ENCODE data around the gene TACC2. TPM values are rescaled to one million over a fixed set of nuclear protein-coding genes. Genes with fewer than 3 reads are reported as not detected.

The TACC2 gene
- total RNA-seq, 1 donor from 2014 or later: not detected

DNA sequence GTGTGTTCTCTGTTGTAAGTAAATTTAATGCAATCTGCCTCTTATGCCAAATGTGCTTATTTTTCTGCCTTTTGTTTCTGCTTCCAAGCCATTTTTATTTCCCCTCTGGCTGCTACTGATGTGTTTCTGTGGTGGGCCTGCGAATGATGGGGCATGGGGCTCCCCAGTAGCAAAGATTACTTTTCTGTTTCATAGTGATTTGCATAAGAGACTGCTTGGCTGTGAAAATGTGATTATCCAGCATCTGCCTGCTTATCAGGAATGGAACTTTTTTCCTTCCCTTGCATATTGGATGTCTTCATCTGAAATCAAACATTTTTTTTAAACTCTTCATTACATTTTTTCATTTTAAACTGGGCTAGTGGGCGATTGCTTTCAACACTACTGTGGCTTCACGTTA lies 224.4 kb downstream of the TACC2 start:
- no peaks in the 10 kb centered on the region for H3K36me3 Mint-ChIP-seq (ENCODE audit: low read depth)
- H3K9me3 Mint-ChIP-seq: no peaks in the 10 kb centered on the region
- no peak overlapping the region for H3K27ac Mint-ChIP-seq
- no peak overlapping the region for H3K4me3 Mint-ChIP-seq
- no peak for DNase-seq (ENCODE audit: low spot score)
- H3K4me1 Mint-ChIP-seq (ENCODE audit: low read depth): no peaks in the 10 kb centered on the region
- intact Hi-C loops (cut with micrococcal nuclease): no loop called here
- H3K27me3 Mint-ChIP-seq (ENCODE audit: insufficient read depth): no peaks in the 10 kb centered on the region

DNA sequence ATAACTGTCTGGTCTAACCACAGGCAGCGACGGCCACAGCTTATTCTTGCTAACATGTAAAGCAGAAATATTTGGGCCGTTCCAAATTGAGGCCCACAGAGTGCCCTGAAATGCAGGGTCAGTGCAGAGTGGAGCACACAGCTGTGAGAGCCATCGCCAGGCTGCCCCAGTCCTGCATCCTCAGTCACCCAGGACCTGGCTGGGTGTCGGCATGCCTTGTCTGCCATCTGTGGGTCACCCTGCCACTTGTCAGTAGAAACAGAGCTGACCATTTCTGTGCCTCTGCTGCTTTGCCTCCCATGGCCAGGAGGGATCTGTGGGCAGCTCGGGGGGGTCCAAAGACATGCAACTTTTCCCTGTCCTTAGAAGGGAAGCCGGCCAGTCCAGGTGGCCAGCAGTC lies 224.8 kb downstream of the TACC2 start:
- DNase-seq (ENCODE audit: low spot score): no peak
- no peaks in the 10 kb centered on the region for H3K36me3 Mint-ChIP-seq (ENCODE audit: low read depth)
- no peaks in the 10 kb centered on the region for H3K27me3 Mint-ChIP-seq (ENCODE audit: insufficient read depth)
- H3K27ac Mint-ChIP-seq: no peak overlapping the region
- H3K9me3 Mint-ChIP-seq: no peaks in the 10 kb centered on the region
- H3K4me3 Mint-ChIP-seq: no peak overlapping the region
- no peaks in the 10 kb centered on the region for H3K4me1 Mint-ChIP-seq (ENCODE audit: low read depth)
- intact Hi-C loops (cut with micrococcal nuclease): no loop called here

DNA sequence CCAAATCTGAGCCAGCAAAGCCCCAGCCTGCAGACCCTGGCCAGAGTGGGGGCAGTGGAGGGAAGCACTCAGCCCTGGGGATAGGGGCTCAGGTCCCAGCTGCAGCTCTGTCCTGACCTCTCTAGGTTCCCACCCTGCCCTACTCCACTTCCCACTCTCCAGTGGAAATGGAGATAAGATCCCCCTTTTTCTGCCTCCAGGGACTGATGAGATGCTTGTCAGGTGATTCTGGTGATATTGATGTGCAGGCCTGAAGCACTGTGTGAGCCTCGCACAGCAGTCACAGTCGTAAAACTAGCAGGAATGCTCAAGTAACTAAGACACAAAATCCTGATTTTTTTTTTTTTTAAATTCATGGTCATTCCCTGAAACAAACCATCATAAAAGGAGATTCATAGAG lies 227.1 kb downstream of the TACC2 start:
- no peak for DNase-seq (ENCODE audit: low spot score)
- Mint-ChIP-seq H3K4me3 (no peak overlapping the region), H3K4me1 (ENCODE audit: low read depth) (no peaks in the 10 kb centered on the region), H3K27ac (no peak overlapping the region), H3K36me3 (ENCODE audit: low read depth) (no peaks in the 10 kb centered on the region), H3K9me3 (no peaks in the 10 kb centered on the region), H3K27me3 (ENCODE audit: insufficient read depth) (no peaks in the 10 kb centered on the region)
- intact Hi-C loops (cut with micrococcal nuclease): no loop called here

GRCh38 chr10:122219340-122219739 lies 230.4 kb downstream of the TACC2 start:
- H3K4me3 Mint-ChIP-seq: no peak overlapping the region
- H3K4me1 Mint-ChIP-seq (ENCODE audit: low read depth): no peaks in the 10 kb centered on the region
- intact Hi-C loops (cut with micrococcal nuclease): no loop called here
- no peaks in the 10 kb centered on the region for H3K36me3 Mint-ChIP-seq (ENCODE audit: low read depth)
- no peaks in the 10 kb centered on the region for H3K9me3 Mint-ChIP-seq
- DNase-seq (ENCODE audit: low spot score): no peak
- H3K27ac Mint-ChIP-seq: no peak overlapping the region
- peaks cover 2% of the 10 kb centered on the region for H3K27me3 Mint-ChIP-seq (ENCODE audit: insufficient read depth)

- Mint-ChIP-seq H3K36me3 (ENCODE audit: low read depth) (no peaks in the 10 kb centered on the region), H3K27me3 (ENCODE audit: insufficient read depth) (peaks cover 2% of the 10 kb centered on the region), H3K4me3 (no peak overlapping the region), H3K4me1 (ENCODE audit: low read depth) (no peaks in the 10 kb centered on the region), H3K27ac (no peak overlapping the region), H3K9me3 (no peaks in the 10 kb centered on the region)
- no peak for DNase-seq (ENCODE audit: low spot score)
- intact Hi-C loops (cut with micrococcal nuclease): no loop called here
These were observed 231.8 kb downstream of the TACC2 start for GRCh38 chr10:122220736-122221135.

- Mint-ChIP-seq H3K4me3 (no peak overlapping the region), H3K36me3 (ENCODE audit: low read depth) (no peaks in the 10 kb centered on the region)
- intact Hi-C loops (cut with micrococcal nuclease): no loop called here
These were observed 233.0 kb downstream of the TACC2 start for GRCh38 chr10:122221958-122222357.

DNA sequence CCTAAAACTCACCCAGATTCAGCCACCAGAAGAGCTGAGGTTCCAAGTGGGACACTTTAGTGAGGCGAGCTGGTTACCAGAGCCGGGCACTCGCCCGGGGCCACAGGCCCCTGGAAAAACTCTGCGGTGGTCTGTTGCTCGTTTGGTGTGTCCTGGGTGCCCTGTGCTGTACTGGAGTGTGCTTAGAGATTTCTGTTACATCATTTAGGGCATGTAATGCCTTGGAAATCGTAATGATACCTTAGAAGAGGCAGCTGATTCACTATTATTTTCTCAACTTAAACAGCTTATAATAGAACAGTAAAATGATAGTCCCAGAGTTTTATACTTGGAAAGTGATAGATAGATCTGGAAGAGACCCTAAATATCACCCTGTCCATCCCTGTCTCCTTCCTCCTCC lies 233.7 kb downstream of the TACC2 start:
- H3K27me3 Mint-ChIP-seq (ENCODE audit: insufficient read depth): peaks cover 2% of the 10 kb centered on the region
- H3K4me3 Mint-ChIP-seq: no peak overlapping the region
- H3K4me1 Mint-ChIP-seq (ENCODE audit: low read depth): no peaks in the 10 kb centered on the region
- intact Hi-C loops (cut with micrococcal nuclease): no loop called here
- no peak for DNase-seq (ENCODE audit: low spot score)
- no peaks in the 10 kb centered on the region for H3K9me3 Mint-ChIP-seq
- H3K36me3 Mint-ChIP-seq (ENCODE audit: low read depth): no peaks in the 10 kb centered on the region
- no peak overlapping the region for H3K27ac Mint-ChIP-seq

More at GRCh38 chr10:122221958-122222357, 233.0 kb downstream of the TACC2 start:
- DNase-seq (ENCODE audit: low spot score): no peak
- no peaks in the 10 kb centered on the region for H3K9me3 Mint-ChIP-seq
- no peaks in the 10 kb centered on the region for H3K4me1 Mint-ChIP-seq (ENCODE audit: low read depth)
- peaks cover 2% of the 10 kb centered on the region for H3K27me3 Mint-ChIP-seq (ENCODE audit: insufficient read depth)
- no peak overlapping the region for H3K27ac Mint-ChIP-seq

DNA sequence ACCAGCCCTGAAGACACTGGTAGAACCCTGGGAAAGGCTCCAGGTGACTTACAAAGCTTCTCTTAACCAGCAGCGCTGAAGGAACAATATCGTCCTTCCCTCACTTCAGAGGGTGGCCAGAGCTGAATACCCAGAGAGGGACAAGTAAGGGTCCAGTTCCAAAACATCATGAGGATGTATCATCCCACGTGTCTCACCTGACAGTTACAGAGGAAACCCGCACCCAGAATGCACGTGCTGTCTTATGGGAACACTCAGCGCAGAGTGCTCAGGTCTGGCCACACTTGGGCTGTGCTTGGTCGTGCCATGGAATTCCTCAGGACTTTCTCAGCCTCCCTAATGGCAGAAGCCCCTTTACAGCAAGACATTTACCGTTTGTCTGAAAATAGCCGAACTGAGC lies 235.2 kb downstream of the TACC2 start:
- Mint-ChIP-seq H3K27me3 (ENCODE audit: insufficient read depth) (peaks cover 2% of the 10 kb centered on the region), H3K27ac (no peak overlapping the region), H3K4me1 (ENCODE audit: low read depth) (no peaks in the 10 kb centered on the region), H3K9me3 (no peaks in the 10 kb centered on the region), H3K36me3 (ENCODE audit: low read depth) (no peaks in the 10 kb centered on the region), H3K4me3 (no peak overlapping the region)
- intact Hi-C loops (cut with micrococcal nuclease): no loop called here
- no peak for DNase-seq (ENCODE audit: low spot score)

DNA sequence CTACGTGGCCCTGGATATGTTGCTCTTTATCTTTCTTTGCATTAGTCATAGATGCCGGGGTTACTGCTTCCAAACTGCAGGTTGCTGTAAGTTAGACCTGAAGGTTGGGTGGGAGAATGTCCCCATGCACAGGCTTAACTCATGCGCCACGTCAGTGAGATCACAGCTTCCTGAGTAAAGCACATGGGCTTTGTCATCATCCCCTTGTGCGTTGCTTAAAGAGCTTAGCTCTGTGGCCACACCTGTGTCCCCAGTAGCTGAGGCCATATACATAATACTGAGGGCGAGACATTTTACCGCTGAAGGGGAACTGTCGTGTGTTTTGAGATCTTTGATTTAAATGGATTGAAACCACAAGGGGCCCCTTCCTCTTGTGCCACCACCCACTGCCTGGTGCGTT lies 236.4 kb downstream of the TACC2 start:
- Mint-ChIP-seq H3K4me1 (ENCODE audit: low read depth) (no peaks in the 10 kb centered on the region), H3K9me3 (no peaks in the 10 kb centered on the region), H3K27me3 (ENCODE audit: insufficient read depth) (peaks cover 2% of the 10 kb centered on the region), H3K4me3 (no peak overlapping the region), H3K36me3 (ENCODE audit: low read depth) (no peaks in the 10 kb centered on the region), H3K27ac (no peak overlapping the region)
- intact Hi-C loops (cut with micrococcal nuclease): no loop called here
- DNase-seq (ENCODE audit: low spot score): no peak

- Mint-ChIP-seq H3K27me3 (ENCODE audit: insufficient read depth) (no peaks in the 10 kb centered on the region), H3K9me3 (no peaks in the 10 kb centered on the region), H3K4me3 (no peak overlapping the region), H3K36me3 (ENCODE audit: low read depth) (no peaks in the 10 kb centered on the region), H3K27ac (no peak overlapping the region), H3K4me1 (ENCODE audit: low read depth) (no peaks in the 10 kb centered on the region)
- intact Hi-C loops (cut with micrococcal nuclease): no loop called here
- no peak for DNase-seq (ENCODE audit: low spot score)
These were observed 238.8 kb downstream of the TACC2 start for GRCh38 chr10:122227754-122228153.

GRCh38 chr10:122229666-122230065 lies 240.7 kb downstream of the TACC2 start:
- H3K27me3 Mint-ChIP-seq (ENCODE audit: insufficient read depth): no peaks in the 10 kb centered on the region
- no peak overlapping the region for H3K27ac Mint-ChIP-seq
- H3K4me3 Mint-ChIP-seq: no peak overlapping the region
- no peak for DNase-seq (ENCODE audit: low spot score)
- H3K4me1 Mint-ChIP-seq (ENCODE audit: low read depth): no peaks in the 10 kb centered on the region
- no peaks in the 10 kb centered on the region for H3K9me3 Mint-ChIP-seq
- H3K36me3 Mint-ChIP-seq (ENCODE audit: low read depth): no peaks in the 10 kb centered on the region
- intact Hi-C loops (cut with micrococcal nuclease): no loop called here

GRCh38 chr10:122230222-122230621 lies 241.3 kb downstream of the TACC2 start:
- intact Hi-C loops (cut with micrococcal nuclease): no loop called here
- Mint-ChIP-seq H3K27me3 (ENCODE audit: insufficient read depth) (no peaks in the 10 kb centered on the region), H3K27ac (no peak overlapping the region), H3K4me1 (ENCODE audit: low read depth) (no peaks in the 10 kb centered on the region), H3K36me3 (ENCODE audit: low read depth) (no peaks in the 10 kb centered on the region), H3K9me3 (no peaks in the 10 kb centered on the region), H3K4me3 (no peak overlapping the region)
- no peak for DNase-seq (ENCODE audit: low spot score)

DNA sequence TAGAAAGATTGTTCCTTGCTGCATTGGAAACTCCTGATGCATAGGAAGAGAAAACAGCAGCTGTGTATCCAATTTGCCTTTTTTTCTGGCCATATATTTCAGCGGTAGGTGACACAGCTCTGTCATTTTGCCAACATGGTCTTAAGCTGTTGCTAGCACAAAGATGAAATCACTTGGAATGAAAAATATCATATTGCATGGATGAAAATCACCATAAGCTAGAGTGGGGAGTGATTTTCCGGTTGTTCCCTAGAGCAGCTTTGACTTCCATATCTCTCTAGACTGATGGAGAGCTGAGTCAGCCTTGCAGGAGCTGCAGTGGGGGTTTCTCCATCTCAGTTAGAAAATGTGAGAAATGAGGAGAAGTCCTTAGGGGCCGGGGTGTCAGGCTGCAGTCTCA lies 243.8 kb downstream of the TACC2 start:
- DNase-seq (ENCODE audit: low spot score): no peak
- intact Hi-C loops (cut with micrococcal nuclease): no loop called here
- Mint-ChIP-seq H3K27ac (no peak overlapping the region), H3K9me3 (no peaks in the 10 kb centered on the region), H3K36me3 (ENCODE audit: low read depth) (no peaks in the 10 kb centered on the region), H3K27me3 (ENCODE audit: insufficient read depth) (no peaks in the 10 kb centered on the region), H3K4me3 (no peak overlapping the region), H3K4me1 (ENCODE audit: low read depth) (no peaks in the 10 kb centered on the region)

GRCh38 chr10:122233857-122234348 lies 244.9 kb downstream of the TACC2 start:
- H3K4me1 Mint-ChIP-seq (ENCODE audit: low read depth): no peaks in the 10 kb centered on the region
- no peaks in the 10 kb centered on the region for H3K9me3 Mint-ChIP-seq
- no peaks in the 10 kb centered on the region for H3K36me3 Mint-ChIP-seq (ENCODE audit: low read depth)
- intact Hi-C loops (cut with micrococcal nuclease): no loop called here
- H3K27ac Mint-ChIP-seq: no peak overlapping the region
- H3K27me3 Mint-ChIP-seq (ENCODE audit: insufficient read depth): no peaks in the 10 kb centered on the region
- H3K4me3 Mint-ChIP-seq: no peak overlapping the region
- DNase-seq (ENCODE audit: low spot score): no peak
